GM21526 (cell line): Measurements from ENCODE around the gene STMN3.
"Not testable (repeated sequence)": the region's sequence is repeated elsewhere in the genome, so short reads cannot be mapped to it uniquely, and the experiment has no call there.

Experiments
- ATAC-seq: cut with Tn5 transposase; IDR thresholded peaks from one replicate; pipeline ENCODE4 v1.9.1; 2021; ENCODE audit warnings: moderate library complexity; ENCODE audit not compliant: unreplicated experiment, low FRiP score

The STMN3 gene

DNA sequence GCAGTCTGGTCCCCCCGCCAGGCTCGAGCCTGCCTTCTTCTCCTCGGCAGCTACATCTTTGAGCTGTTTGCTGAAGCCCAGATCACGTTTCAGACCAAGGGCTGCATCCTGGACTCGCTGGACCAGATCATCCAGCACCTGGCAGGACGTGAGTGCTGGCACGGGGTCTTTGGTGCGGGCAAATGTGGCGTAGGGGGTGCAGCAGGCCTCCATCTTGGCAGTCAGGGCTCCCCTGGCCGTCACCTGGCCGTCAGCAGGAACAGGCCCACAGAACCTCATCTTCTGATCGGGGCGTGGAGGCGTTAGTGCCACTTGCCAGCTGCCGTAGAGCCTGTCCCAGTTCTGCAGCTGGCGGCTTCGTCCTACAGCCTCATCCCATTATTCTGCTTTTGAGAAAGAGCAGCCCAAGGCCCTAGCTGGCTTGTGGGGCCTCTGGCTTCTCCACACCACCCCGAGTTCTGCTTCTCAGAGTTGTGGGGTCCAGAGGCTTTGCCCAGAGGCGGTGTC is 26.6 kb upstream of the STMN3 start:
- no peak for ATAC-seq

DNA sequence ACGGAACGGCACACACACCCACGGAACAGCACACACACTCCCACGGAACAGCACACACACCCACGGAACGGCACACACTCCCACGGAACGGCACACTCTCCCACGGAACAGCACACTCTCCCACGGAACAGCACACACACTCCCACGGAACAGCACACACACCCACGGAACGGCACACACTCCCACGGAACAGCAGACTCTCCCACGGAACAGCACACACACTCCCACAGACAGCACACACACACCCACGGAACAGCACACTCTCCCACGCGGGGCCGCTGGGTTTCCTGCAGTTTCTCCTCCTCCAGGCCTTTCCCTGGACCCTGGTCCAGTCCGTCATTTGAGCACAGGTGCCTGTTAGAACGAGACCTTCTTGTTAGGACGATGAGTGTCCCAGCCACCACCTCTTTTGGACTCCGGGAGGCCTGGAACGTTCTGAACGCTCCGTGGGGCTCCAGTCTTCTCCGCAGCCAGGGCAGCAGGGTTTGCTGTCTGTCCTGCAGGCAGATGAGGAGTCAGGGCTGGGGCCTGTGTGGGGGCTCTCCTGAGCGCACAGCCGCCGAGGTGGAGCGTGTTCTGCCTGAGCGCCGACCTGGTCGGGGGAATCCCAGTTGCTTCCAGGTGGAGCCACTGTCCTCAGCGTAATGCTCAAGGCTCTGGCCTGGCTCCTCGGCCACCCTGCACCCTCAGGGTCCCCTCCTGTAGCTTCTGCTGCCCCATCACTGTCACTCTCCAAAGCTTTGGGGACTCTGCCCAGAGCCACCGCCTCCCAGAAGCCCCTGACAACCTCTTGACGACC is 25.6 kb upstream of the STMN3 start:
- no peak for ATAC-seq

DNA sequence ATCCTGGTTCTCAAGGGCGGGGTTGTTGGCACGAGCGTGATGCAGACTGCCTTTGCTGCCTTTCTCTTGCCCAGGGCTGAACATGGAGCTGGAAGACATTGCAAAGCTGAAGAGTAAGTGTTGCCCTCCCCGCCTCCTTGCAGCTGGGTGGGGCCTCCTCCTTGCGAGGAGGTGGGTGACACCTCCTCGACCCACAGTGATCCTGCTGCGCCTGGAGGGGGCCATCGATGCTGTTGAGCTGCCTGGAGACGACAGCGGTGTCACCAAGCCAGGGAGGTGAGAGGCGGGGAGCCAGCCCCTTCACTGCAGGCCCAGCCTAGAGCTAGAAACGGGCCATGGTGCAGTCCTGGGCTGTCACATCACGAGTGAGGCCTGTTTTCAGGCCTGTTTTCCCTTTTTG is 24.8 kb upstream of the STMN3 start:
- ATAC-seq, result no peak

DNA sequence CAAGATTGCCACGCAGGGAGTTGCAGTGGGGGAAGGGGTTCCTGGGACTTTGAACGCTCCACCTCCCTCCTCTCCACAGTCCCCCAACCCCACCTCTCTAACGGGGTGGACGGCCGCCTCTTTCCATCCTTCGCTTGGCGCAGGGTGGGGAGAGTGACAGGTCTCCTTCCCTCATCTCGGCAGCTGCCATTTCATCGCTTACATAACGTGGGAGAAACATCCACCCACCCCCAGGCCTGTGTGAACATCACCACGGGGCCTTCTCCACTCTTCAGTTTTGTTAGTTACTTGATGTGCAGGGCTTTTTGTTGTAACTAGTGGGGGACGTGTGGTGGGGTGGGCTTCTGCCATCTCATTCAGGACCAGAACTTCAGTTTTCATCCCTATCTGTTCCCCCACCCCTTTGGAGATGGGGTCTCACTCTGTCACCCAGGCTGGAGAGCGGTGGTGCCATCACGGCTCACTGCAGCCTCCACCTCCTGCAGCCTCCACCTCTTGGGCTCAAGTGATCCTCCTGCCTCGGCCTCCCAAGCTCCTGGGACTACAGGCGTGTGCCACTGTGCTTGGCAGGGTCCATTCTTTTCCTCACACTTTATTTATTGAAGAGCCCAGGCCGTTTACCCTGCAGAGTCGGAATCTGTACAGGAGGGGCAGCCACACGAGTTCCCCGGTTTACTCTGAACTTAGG is 22.6 kb upstream of the STMN3 start:
- no peak for ATAC-seq

DNA sequence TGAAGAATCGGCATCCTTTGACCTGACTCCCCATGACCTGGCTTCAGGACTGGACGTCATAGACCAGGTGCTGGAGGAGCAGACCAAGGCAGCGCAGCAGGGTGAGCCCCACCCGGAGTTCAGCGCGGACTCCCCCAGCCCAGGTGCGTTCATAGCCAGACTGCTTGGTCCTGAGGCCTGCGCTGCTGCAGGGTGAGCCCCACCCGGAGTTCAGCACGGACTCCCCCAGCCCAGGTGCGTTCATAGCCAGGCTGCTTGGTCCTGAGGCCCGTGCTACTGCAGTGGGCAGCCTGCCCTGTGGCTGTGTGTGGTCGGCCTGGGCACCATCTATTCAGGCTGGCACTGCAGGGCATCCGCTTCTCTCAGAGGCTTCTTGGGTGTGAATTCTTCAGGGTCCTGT is 20.7 kb upstream of the STMN3 start:
- ATAC-seq, result no peak

DNA sequence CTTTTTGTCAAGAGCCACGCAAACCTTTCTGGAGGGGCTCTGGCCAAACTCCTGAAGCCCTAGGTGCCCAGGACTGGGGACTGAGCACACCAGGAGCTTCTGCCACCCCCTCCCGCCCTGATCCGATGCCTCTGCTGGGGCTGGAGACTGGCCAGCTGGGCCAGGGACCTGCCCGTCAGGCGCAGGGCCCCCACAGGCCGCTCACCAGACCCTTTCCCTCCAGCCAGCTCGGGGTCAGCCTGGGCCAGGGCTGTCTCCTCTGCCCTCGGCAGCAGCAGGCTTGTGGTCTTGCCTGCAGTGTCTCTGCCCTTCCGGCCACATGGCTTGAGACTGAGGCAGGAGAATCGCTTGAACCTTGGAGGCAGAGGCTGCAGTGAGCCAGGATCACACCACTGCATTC is 19.4 kb upstream of the STMN3 start:
- no peak for ATAC-seq

DNA sequence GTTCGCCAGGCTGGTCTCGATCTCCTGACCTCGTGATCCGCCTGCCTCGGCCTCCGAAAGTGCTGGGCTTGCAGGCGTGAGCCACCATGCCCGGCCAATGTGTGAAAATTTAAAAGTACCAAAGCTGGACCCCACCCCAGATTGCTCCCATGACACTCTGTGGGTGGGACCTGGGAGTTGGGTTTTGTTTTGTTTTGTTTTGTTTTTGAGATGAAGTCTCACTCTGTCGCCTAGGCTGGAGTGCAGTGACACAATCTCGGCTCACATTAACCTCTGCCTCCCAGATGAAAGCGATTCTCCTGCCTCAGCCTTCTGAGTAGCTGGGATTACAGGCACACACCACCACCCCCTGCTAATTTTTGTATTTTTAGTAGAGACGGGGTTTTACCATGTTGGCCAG is 18.5 kb upstream of the STMN3 start:
- ATAC-seq, result not testable (repeated sequence)

DNA sequence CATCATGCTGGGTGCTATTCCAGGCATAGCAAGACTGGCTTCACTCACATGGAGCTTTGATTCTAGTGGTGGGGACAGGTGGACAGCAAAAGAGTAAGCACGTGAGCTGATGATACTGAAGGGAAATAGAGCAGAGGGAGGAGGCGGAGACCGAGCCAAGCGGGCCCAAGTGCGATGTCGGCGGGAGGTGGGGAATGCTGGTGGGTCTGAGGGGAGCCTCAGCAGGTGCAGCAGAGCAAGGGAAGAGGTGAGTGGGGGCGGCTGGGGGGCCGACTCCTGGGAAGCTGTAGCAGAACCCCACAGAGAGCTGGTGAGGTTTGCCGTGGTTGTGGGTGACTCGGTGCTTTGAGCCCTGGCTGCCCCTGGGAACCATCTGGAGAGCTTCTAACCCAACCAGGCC is 15.1 kb upstream of the STMN3 start:
- no peak for ATAC-seq

DNA sequence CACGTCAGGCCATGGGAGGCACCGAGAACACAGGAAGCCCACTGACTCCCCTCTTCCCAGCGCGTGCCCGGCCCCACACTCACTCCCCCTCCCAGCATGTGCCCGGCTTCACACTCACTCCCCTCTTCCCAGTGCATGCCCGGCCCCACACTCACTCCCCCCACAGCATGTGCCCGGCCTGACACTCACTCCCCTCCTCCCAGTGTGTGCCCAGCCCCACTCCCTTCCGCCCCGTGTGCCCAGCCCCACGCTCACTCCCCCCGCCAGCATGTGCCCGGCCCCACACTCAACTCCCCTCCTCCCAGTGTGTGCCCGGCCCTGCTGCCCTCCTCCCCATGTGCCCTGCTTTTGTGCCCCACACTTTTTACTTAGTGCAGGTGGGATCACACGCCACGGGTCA is 14.6 kb upstream of the STMN3 start:
- ATAC-seq, result no peak

DNA sequence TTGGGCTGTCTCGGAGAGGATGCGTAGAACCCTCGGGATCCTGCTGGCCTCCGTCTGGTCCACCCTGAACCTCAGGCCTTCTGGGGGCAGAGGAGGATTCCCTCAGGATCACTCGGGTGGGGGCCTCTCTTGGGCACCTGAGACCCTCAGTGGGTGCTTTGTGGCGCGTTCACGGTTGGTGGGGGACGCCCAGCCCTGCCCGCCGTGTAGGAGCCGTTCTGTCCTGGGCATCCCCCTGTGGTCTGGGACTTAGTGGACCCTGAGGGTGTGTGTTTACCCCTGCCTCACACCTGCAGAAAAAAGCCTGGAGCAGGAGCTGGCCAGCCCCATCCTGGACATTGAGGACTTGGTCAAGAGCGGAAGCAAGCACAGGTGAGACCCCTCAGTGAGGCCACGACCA is 12.5 kb upstream of the STMN3 start:
- ATAC-seq, result no peak

DNA sequence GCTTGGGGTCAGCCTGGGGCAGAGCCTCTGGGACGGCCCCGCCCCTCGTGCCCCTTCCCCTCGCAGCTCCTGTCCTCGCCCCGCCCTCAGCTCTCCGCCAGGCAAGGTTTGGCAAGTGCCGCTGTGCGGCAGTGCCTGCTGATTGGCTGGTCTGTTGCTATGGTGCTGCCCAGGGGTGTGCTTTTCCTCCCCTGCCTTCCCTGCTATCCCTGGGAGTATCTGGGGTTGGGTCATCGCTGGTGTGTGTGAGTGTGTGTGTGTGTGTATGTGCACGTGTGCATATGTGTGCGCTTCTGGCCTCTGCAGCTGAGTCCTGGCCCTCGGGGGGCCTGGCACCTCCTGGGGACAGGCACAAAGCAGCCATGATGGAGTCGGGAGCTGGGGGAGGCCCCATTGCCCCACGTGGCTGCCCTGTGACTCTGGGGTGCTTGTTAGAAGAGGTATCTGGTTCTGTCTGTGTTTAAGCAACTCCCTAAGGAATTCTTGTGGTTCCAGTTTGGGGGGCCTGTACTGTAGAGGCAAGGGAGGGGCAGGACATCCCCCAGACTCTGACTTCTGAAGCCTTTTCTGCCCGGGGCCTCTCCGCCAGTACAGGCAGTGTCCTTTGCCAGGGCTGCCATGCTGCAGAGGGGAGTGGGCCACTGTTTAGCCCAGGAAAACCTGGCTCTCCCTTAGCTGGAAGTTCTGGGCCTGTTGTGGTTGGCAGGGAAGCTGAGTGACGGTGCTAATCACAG is 11.8 kb upstream of the STMN3 start:
- ATAC-seq, result no peak

DNA sequence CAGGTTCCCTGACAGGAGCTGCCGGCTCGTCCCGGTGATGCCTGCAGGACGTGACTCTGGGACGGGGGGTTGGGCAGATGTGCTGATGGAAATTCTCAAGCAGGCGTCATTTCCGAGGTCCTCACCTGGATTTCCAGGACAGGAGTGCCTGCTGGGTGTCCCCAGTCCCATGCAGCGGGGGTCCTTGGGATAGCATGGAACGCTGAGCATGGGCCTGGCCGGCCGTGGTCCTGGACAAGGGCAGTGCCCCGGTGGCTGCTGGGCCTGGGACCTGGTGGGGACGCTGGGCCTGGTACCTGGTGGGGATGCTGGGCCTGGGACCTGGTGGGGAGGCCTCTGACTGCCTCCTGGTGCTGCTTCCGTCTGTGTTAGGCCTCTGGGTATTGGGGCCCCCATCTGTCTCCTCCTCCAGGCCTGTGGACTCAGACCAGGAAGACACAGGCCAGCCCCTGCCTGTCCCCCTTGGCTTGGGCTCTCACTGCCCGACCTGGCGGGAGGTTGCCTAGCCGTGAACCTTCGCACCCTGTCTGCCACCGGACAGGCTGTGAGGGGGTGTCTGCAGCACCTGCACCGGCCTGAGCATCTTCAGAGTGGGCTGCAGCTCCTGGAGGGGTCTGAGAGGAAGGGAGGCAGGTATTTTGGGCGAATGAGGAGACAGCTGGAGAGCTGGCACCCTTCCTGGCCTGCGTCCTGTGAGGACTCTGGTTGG is 11.1 kb upstream of the STMN3 start:
- ATAC-seq, result no peak

DNA sequence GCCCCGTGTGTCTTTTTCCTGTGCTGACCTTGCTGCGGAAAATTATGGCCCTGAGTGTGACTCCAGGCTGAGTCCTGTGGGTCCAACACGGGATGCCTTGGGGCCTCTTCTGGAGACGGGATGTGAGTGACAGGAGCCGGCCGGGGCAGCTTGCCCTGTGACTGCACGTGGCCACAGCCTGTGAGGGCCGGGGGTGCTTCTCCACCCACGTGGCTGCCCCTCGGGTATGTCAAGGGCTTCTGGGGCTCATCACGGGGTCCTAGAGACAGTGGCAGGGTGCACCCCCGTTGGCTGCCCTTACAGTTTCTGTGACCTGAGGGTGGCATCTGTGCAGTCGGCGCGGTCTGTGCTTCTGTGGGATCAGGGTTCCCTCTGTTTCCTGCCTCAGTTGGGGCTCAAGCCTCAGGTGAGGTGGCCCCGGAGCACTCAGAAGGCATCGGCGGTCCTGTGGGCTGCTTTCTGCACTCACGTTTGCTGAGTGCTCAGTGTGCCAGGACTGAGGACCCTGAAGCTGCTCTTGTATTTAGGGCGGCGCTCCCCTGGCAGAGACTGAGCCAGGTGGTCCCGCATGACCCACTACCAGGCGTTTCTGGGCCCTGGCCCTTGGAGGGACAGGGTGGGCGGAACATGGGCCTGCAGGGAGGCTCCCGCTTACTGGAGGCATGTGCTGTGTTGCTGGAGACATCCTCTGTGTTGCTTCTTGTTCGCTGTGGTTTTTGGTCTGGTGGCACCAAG is 10.3 kb upstream of the STMN3 start:
- no peak for ATAC-seq

DNA sequence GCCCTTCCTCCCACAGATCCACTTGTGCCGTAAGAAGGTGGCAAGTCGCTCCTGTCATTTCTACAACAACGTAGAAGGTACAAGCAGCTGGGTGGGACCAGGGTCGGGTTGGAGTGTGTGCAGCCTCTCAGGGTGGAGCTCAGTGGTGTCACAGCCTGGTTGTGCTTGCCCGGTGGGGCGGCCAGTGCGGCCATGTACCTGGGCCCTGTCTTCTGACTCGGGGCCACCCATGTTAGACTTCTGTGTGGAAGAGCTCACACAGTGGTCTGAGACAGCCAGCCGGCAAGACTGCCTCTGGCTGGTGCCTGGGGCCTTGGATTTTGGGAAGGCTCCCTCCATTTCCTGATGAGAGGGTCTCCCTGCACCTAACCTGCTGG is 9.6 kb upstream of the STMN3 start:
- no peak for ATAC-seq

DNA sequence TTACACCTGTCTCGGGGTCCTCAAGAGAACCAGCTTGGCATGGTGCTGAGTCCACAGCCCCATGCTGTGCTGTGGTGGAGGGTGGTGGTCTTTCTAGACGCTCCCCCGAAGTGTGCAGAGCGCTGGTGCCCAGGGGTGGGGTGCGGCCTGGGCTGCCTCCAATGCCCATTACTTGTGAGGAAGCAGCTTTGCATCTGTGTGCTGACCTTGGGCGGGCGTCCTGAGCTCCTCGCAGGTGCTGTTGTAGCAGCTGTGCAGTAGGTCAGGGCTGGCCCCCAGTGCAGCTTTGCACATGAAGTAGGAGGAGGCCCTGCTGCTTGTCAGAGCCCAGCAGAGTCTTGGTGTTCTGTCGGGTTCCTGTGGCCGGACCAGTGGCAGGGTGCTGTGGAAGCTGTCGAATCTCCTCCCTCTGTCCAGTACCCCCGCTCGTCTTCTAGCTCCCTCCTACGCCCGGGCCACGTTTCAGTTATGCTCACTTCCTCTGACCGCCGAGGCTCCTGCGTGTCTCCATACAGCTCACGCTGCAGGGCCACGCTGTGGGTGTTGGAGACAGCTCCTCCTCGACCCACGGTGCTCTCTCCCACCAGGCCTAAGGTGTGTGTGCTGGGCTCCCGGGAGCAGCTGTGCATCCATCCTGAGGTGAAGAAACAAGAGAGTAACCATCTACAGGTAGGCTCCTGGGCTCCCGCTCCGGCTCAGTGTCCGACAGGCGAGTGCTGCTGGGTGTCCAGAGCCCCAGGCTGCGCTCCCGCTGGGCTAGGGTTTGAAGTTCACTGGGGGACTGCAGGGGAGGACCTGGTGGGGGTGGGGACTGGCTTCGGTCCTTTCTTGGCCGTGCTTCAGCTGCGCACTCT is 9.0 kb upstream of the STMN3 start:
- ATAC-seq, result no peak

DNA sequence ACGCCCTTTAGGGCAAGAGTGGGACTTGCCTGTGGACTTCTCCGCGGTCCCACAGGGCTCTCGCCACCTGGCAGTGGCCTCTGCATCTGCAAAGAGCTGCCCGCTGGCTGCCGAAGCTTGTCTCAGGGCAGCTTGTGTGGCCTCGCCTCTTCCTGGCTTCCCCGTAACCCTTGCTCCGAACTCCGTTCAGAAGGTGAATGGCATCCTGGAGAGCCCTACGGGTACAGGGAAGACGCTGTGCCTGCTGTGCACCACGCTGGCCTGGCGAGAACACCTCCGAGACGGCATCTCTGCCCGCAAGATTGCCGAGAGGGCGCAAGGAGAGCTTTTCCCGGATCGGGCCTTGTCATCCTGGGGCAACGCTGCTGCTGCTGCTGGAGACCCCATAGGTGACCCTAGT is 7.9 kb upstream of the STMN3 start:
- ATAC-seq, result no peak

DNA sequence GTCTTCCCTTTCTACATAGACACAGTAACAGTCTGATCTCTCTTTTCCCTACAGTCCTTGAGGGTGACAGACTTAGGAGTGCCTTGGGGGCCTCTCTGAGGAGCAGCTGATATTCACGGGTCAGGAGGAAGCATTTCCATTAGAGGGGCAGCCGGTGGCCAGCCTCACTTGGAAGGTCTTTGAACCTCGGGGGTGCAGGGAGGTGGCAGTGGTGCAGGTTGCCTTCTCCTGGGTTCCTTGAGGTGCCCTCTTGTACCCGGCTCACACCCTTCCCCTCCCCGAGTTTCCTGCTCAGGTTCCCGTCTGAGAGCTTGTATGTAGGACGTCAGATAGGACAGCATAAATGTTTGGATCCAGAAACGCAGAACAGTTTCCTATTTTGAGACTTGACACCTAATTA is 7.4 kb upstream of the STMN3 start:
- ATAC-seq, result no peak

DNA sequence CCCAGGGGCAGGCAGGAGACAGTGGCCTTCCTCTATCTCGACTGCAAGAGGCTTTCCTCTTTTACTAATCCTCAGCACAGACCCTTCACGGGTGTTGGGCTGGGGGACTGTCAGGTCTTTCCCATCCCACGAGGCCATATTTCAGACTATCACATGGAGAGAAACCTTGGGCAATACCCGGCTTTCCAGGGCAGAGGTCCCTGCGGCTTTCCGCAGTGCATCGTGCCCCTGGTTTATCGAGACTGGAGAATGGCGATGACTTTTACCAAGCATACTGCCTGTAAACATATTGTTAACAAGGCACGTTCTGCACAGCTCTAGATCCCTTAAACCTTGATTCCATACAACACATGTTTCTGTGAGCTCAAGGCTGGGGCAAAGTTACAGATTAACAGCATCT is 7.0 kb upstream of the STMN3 start:
- not testable (repeated sequence) for ATAC-seq

DNA sequence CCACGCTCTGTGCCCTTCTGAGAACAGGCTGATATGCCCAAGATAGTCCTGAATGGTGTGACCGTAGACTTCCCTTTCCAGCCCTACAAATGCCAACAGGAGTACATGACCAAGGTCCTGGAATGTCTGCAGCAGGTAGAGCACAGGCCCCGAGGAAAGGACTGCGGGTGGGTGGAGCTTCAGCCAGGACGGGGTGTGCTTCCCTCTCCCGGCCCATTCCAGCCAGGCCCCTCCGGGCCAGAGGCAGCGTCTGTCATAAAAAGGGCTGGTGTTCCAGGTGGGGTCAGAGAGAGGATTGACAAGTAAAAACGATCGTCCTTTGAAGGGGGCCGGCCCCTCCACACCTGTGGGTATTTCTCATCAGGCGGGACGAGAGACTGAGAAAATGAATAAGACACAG is 6.1 kb upstream of the STMN3 start:
- ATAC-seq, result no peak
